Measurements from ENCODE around the gene IL3.

IL3 gene

GRCh38 chr5:132057498-132058255, 2.8 kb upstream of the IL3 start:
- DNase-seq, result no peak

DNA sequence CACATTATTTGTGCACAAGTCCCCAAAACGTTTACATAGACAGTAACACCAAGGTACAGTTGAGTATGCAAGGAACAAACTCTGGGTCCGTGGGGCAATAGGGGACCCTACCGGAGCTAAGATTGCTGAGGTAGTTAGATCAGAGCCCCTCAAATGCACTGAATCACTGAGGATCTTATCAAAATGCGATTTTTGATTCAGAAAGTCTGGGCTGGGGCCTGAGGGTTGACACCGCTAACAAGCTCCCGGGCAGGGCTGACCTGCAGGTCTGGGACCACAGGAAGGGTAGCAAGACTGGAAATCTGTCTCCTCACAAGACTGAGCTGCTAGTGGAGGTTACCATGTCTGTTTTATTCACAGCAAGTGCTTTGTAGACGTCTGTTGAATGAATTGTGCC, 1.8 kb upstream of the IL3 start:
- DNase-seq, result no peak

- DNase-seq, result no peak
Measured at GRCh38 chr5:132059043-132059695, 1.3 kb upstream of the IL3 start.

DNA sequence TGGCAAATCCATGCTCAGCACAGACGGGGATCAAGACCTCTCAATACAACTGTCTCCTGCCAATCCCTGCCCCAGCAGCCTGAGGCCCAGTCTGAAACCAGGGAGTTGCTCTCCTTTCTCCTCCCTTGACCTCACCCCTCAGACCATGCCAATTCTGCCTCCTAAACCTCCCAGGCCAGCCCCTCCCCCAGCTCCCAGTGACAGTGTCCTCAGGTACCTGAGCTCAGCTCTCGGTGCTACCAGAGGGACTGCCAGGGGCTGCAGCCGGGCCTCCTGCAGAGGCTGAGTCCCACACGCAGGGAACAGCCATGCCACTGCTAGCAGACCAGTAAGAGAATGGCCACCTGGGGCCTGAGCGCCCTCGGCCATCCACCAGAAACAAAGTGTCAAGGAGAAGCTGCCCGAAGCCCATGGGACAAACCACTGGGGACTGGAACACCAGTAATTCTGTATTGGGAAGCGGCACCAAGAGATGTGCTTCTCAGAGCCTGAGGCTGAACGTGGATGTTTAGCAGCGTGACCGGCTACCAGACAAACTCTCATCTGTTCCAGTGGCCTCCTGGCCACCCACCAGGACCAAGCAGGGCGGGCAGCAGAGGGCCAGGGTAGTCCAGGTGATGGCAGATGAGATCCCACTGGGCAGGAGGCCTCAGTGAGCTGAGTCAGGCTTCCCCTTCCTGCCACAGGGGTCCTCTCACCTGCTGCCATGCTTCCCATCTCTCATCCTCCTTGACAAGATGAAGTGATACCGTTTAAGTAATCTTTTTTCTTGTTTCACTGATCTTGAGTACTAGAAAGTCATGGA, 557 bp upstream of the IL3 start:
- no peak for DNase-seq

DNA sequence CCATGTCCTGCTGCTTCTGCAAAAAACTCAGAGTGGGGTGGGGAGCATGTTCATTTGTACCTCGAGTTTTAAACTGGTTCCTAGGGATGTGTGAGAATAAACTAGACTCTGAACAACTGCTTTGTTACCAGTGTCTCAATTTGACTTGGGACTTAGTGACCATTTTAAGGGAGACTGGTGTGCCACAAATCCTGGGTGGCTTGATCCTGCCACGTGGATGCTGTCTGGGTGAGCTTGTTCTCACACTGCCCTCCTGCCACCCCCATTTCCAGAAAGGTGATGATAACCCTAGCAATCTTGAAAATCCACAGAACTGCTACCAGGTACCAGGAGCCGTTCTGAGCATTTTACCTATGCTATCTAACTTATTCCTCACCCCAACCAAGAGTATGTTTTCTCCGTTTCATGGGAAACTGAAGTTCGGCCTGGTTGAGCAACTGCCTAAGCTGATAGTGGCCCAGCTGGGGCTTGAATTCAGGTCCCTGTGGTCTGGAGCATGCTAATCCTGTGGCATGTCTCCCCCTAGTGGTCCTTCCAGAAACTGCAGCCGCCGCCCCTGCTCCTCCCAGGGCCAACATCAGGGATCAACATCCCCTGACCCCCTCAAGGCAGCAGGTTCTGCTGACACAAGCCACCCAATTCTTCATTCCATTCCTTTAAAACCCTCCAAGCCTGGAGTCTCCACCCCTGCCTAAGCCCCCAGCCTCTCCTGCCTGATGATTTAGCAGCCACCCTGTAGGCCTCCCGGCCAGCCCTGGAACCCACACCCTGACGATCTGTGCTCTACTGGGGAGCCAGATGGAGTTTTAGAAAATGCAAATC, 2.8 kb downstream of the IL3 start:
- DNase-seq, result peak; percentile 70 to 83

DNA sequence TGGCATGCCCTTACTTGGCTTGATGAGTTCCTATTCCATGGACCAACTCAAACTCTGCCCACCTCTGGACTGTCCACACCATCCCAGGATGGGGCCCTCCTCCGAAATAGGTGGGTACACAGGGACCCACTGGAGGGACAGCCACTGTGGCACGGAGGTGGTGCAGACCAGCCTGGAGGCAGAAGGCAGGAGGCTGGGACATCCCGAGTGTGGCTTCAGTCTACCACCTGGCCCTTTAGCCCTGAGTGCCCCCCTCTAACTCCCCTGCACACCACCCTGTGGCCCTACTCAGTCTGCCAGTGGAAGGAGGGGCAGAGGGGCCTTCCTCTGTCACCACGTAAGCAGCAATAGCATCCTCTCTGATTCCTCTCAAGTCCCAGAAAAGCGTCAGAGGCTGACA, 3.7 kb downstream of the IL3 start:
- no peak for DNase-seq

- peak; percentile 69 to 82 for DNase-seq
Measured at GRCh38 chr5:132064738-132065331, 4.4 kb downstream of the IL3 start.

- peak in 1 of 2 donors; percentile 40 for DNase-seq
Measured at GRCh38 chr5:132065351-132065937, 5.0 kb downstream of the IL3 start.

GRCh38 chr5:132065951-132066701, 5.7 kb downstream of the IL3 start:
- DNase-seq, result no peak

- DNase-seq, result no peak
Measured at GRCh38 chr5:132066871-132067270, 6.4 kb downstream of the IL3 start.

DNA sequence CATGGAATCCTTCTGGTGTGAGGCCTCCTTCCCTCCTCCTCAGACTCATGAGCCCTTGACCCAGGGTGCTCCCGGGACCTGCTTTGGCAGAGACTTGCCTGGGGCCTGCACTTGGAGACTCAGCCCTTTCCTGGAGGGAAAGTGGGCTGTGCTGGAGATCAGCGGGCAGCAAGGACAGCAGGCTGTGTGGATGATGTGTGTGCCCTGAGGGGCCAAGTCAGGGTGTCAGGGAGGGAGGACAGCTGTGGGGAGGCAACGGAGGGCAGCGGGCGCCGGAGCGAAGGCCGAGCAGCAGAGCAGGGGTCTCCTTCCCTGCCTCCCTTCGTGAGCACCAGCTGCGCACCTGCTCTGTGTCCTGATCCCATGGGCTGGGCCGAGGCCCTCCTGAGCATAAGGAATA, 7.0 kb downstream of the IL3 start:
- DNase-seq, result no peak

- DNase-seq, result no peak
Measured at GRCh38 chr5:132067941-132068808, 7.7 kb downstream of the IL3 start.

- no peak for DNase-seq
Measured at GRCh38 chr5:132069561-132069960, 9.1 kb downstream of the IL3 start.

GRCh38 chr5:132069994-132070393, 9.5 kb downstream of the IL3 start:
- DNase-seq, result no peak

DNA sequence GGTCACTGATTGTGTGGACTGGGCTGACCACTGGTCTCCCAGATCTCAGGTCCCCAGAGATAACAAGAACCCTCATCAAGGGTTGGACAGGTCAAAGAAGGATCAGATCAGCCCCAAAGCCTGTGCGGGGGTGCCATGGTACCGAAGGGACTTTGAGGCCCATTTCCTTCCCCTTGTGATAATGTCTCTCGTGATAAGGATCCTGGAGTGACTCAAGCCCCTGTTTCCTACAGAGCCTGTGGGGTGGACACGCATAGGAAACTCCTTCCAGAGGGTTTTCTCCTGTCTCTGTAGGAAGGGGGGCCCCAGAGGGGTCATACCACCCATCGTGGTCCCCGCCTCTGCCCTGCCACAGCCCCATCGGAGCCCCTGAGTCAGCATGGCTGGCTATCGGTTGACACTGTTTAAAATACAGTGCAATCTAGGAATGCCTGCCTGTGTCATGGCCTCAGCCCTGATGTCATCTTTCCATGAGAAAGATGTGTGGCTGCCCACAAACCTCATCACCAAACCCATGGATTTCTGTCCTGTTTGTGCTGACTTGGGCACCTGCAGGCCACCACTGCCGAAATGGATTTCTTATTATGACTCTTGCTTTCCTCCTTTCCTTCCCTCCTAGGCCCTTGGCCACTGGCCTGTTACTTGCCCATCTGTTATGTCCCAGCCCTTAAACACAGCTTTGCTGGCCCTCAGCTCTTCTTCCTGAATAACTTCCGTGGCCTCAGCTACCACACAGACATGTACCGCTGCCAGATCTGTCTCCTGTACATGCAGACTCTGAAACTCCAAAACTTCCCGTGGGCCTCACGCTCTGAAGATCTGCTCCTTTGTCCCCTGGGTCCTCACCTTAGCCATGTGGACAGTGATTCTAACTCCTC, 10.2 kb downstream of the IL3 start:
- DNase-seq, result peak; percentile 48 to 56

GRCh38 chr5:132071338-132071707, 10.9 kb downstream of the IL3 start:
- DNase-seq, result no peak

DNA sequence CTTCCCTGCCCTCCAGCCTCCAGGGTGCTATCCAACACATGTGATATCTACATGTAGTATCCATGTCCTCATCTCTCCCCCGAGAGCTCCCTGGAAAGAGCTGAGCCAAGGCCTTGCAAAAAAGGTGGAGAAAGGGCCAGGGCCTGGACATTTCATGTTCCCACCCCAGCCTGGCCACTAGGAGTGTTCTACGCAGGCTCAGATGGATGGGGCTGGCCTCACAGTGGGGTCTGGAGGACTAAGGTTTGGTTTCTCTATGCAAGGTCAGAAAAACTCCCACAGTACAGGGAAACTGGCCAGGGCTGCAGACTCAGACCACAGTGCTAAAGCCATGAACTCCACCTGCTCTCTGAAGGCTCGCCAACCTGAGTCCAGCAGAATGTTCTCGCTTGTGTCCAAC, 11.6 kb downstream of the IL3 start:
- no peak for DNase-seq

DNA sequence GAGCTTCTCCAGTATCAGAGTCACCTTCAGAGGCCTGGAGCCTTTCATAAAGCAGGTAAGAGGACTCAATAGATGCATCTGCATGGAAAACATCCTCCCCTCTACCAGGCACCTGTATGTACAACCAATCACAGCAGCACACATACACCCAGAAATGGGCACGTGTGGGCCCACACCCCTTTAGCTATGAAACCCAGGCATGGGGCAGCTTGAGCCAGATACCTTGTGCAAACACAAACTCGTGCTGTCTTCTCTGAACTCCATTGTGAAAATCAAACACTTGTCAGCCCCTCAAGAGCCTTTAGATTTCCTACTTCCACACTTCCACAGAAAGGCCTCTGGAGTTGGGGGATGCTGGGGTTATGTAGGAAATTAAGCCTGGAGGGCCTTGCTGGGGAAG, 12.1 kb downstream of the IL3 start:
- DNase-seq, result no peak

Measured in activated CD4-positive, alpha-beta T cell treated with anti-CD3 and anti-CD28 coated beads for 4 hours (primary cell).